Transverse colon (tissue), 4 donors: ENCODE measurements around the gene PRMT6. TPM values are rescaled to one million over a fixed set of nuclear protein-coding genes. Genes with fewer than 3 reads are reported as not detected.

Experiments used
- DNase-seq: peaks from one replicate; pipeline ENCODE4 v3.0.0-alpha.2; 2019
- H3K27ac ChIP-seq, 4 donors: fragments of 200-600 bp; sonication (generic); 2 replicates each; pipeline ENCODE4 v1.5.1; 2016 to 2018; ENCODE audit warnings: inconsistent platforms in 4 of 4
- H3K27me3 ChIP-seq: fragments of 200-600 bp; sonication (generic); 2 replicates; pipeline ENCODE4 v1.5.1; 2017; ENCODE audit warnings: inconsistent platforms
- H3K36me3 ChIP-seq, 4 donors: fragments of 200-600 bp; sonication (generic); 2 replicates each; pipeline ENCODE4 v1.5.1; 2017 to 2019; ENCODE audit warnings: inconsistent platforms in 4 of 4
- H3K4me1 ChIP-seq, 4 donors: fragments of 200-600 bp; sonication (generic); 2 replicates each; pipeline ENCODE4 v1.5.1; 2017 to 2020; ENCODE audit warnings: inconsistent platforms in 4 of 4
- H3K4me3 ChIP-seq, 4 donors: fragments of 200-600 bp; sonication (generic); 1 replicate in 1 of 4; 2 replicates in 3 of 4; pipeline versions ENCODE4 v1.5.1 to v1.6.1; 2017 to 2019; ENCODE audit warnings: inconsistent platforms in 4 of 4
- H3K9me3 ChIP-seq, 2 donors: fragments of 200-600 bp; sonication (generic); 2 replicates each; pipeline ENCODE4 v1.5.1; 2017 to 2019; ENCODE audit warnings: inconsistent platforms in 2 of 2
- CTCF ChIP-seq, 5 experiments: fragments of 200-600 bp in 3 of 5; fragments of 450-650 bp in 2 of 5; sonication (generic) in 3 of 5; IDR thresholded peaks; 1 replicate in 2 of 5; 2 replicates in 3 of 5; pipeline ENCODE4 v1.5.1; 2016 to 2017; ENCODE audit warnings: antibody characterized with exemption in 5 of 5, inconsistent platforms in 3 of 5, mild to moderate bottlenecking in 2 of 5, moderate library complexity in 1 of 5
- EP300 ChIP-seq: sonication (generic); formaldehyde crosslinking; IDR thresholded peaks from one replicate; pipeline ENCODE4 v1.6.1; 2017; ENCODE audit warnings: antibody characterized with exemption, low read depth
- POLR2A ChIP-seq: fragments of 450-650 bp; IDR thresholded peaks from one replicate; pipeline ENCODE4 v1.6.1; 2016; ENCODE audit warnings: antibody characterized with exemption, mild to moderate bottlenecking, moderate library complexity
- POLR2AphosphoS5 ChIP-seq, 3 donors: sonication (generic); formaldehyde crosslinking; IDR thresholded peaks; one replicate each; pipeline ENCODE4 v1.6.1; 2016; ENCODE audit warnings: antibody characterized with exemption in 3 of 3
- WGBS, 2 donors: methylation state at CpG; one replicate each; pipeline ENCODE4 v1.1.5; 2018; ENCODE audit warnings: low coverage in 1 of 2; 5-methylcytosine and 5-hydroxymethylcytosine counted together
- in situ Hi-C, 4 donors: fragments of 200-750 bp; cut with MboI; loops; one replicate each; pipeline versions ENCODE4 v1.15.0 to v1.15.1; 2017; ENCODE audit warnings: low sequenced_read_pairs in 3 of 4, low pct_ligation_motif_present in 1 of 4, low pct_unique_long_range_greater_than_20kb in 1 of 4
- intact Hi-C: fragments of 100-400 bp; cut with DNase I; formaldehyde crosslinking; loops from one replicate; pipeline ENCODE4 v1.15.1; 2023; ENCODE audit warnings: low total_unique reads
- total RNA-seq, 4 donors: library from RNA; depleted of rRNA; stranded (reverse); fragments of >200 nt; gene quantifications; one replicate each; pipeline ENCODE4 v1.1.0, GENCODE V29; 2016

Gene PRMT6
- 10 to 100 TPM; 10.7 to 15.7 (median 12.0) TPM for total RNA-seq

DNA sequence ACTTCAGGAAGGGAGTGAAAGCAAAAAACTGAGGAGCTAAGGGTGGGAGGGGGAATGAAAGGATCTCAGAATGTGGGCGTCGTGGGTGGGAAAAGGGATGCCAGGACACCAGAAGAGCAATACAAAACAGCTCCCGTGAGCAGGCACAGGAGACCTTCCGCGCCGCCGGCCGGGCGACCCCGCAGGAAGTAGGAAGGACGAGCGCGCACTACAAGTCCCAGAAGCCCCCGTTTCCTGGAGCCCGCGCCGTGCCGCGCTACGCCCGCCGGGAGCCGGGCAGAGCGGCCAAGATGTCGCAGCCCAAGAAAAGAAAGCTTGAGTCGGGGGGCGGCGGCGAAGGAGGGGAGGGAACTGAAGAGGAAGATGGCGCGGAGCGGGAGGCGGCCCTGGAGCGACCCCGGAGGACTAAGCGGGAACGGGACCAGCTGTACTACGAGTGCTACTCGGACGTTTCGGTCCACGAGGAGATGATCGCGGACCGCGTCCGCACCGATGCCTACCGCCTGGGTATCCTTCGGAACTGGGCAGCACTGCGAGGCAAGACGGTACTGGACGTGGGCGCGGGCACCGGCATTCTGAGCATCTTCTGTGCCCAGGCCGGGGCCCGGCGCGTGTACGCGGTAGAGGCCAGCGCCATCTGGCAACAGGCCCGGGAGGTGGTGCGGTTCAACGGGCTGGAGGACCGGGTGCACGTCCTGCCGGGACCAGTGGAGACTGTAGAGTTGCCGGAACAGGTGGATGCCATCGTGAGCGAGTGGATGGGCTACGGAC lies at the start of gene PRMT6:
Gene PRMT6 (plus strand): TSS at position 249 of the 771 bp plus-strand sequence. CDS start 42 bp downstream, at position 291.
- Histone ChIP-seq H3K36me3 (no peaks in the 10 kb centered on the region), H3K27ac (peak within 1 kb of the TSS; percentile 84 to 90 (median 88)), H3K4me3 (peak within 1 kb of the TSS; percentile 68 to 90 (median 82)), H3K9me3 (no peaks in the 10 kb centered on the region), H3K27me3 (no peaks in the 10 kb centered on the region), H3K4me1 (peaks cover 7 to 24% (median 10%) of the 10 kb centered on the region in 4 donors)
- TF ChIP-seq POLR2AphosphoS5 (IDR thresholded peaks at IDR 0.05) = peak; percentile 69 to 75 (median 70)
- no peak for TF ChIP-seq EP300
- TF ChIP-seq POLR2A = peak; percentile 70
- in situ Hi-C loops = no loop called here
- 0 to 1% methylated on average over 10 to 73 of the region's 73 CpGs for WGBS, 2 donors
- intact Hi-C loops = loop anchor here (5.0 kb wide), 1 partner anchor 86 kb away; the partner anchor contains the start of gene NTNG1
- peak; percentile 87 for DNase-seq

DNA sequence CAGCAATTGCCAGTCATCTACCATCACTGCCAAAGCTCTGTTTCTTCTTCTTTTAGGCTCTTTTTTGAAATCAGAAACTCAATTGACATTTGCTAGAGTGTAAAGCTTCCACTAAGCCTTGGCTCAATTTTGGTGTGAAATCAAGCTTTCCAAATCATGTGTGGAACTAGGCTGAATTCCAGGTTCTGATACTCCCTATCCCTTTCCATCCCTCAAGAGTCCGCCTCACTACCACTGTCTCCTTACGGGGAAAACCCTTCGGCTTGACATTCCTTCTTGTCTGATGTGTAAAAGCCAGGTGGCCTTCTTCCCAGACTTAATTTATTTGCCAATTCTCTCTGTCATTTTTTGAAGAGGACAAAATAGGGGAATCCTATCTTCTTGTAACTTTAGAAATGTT lies 47.2 kb upstream of the PRMT6 start:
- Histone ChIP-seq H3K4me3 (no peak overlapping the region), H3K9me3 (no peaks in the 10 kb centered on the region), H3K27ac (no peak overlapping the region), H3K36me3 (no peaks in the 10 kb centered on the region), H3K4me1 (no peaks in the 10 kb centered on the region), H3K27me3 (no peaks in the 10 kb centered on the region)
- TF ChIP-seq POLR2A = no peak
- no peak for TF ChIP-seq POLR2AphosphoS5 (IDR thresholded peaks at IDR 0.05)
- no peak for TF ChIP-seq CTCF (IDR thresholded peaks at IDR 0.05)
- TF ChIP-seq EP300 = no peak
- intact Hi-C loops (no loop called here), in situ Hi-C loops (no loop called here)
- 78 to 100% methylated on average over 3 of the region's 3 CpGs for WGBS, 2 donors
- no peak for DNase-seq

DNA sequence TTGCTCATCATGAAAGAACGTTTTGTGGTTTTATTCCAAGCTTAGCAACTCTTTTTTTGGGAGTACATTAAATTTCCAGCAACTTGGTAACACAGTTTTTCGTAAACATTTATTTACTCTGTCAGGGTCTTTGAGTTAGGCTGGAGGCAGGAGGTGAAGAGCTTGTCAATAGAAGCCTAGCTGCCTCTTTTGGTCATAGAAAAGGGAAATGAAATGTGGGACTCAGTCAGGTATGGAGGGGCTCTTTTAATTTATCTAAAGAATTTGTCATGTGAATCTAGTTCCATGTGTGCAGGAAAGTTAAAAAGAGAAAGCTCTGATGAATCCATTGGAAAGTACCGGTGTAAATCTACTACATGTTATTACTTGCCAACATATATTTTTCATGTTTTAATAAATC lies 45.9 kb upstream of the PRMT6 start:
- no peaks in the 10 kb centered on the region for H3K9me3 ChIP-seq
- intact Hi-C loops (no loop called here), in situ Hi-C loops (no loop called here)
- no peak overlapping the region for H3K27ac ChIP-seq
- 59 to 71% methylated on average over 3 of the region's 3 CpGs for WGBS, 2 donors
- no peaks in the 10 kb centered on the region for H3K4me1 ChIP-seq
- TF ChIP-seq POLR2A = no peak
- TF ChIP-seq EP300 = no peak
- TF ChIP-seq POLR2AphosphoS5 (IDR thresholded peaks at IDR 0.05) = no peak
- no peak for TF ChIP-seq CTCF (IDR thresholded peaks at IDR 0.05)
- no peak for DNase-seq
- H3K27me3 ChIP-seq = no peaks in the 10 kb centered on the region
- H3K4me3 ChIP-seq = no peak overlapping the region
- H3K36me3 ChIP-seq = no peaks in the 10 kb centered on the region

GRCh38 chr1:107016376-107016978 lies 40.0 kb upstream of the PRMT6 start:
- Histone ChIP-seq H3K4me3 (no peak overlapping the region), H3K9me3 (no peaks in the 10 kb centered on the region), H3K27ac (no peak overlapping the region), H3K27me3 (no peaks in the 10 kb centered on the region), H3K36me3 (no peaks in the 10 kb centered on the region), H3K4me1 (no peaks in the 10 kb centered on the region)
- TF ChIP-seq EP300 = no peak
- no peak for TF ChIP-seq POLR2AphosphoS5 (IDR thresholded peaks at IDR 0.05)
- no peak for TF ChIP-seq CTCF (IDR thresholded peaks at IDR 0.05)
- no peak for TF ChIP-seq POLR2A
- in situ Hi-C loops (no loop called here), intact Hi-C loops (no loop called here)
- WGBS, 2 donors = 69 to 87% methylated on average over 3 of the region's 3 CpGs
- no peak for DNase-seq
